ENCODE results near the gene SLAMF7. TPM values are rescaled to one million over a fixed set of nuclear protein-coding genes. Genes with fewer than 3 reads are reported as not detected.

Gene SLAMF7
- total RNA-seq, 3 donors from 2014 or later (not counting 1 experiment from before 2014, with no cell fraction given): 191 to 301 (median 227) TPM

DNA sequence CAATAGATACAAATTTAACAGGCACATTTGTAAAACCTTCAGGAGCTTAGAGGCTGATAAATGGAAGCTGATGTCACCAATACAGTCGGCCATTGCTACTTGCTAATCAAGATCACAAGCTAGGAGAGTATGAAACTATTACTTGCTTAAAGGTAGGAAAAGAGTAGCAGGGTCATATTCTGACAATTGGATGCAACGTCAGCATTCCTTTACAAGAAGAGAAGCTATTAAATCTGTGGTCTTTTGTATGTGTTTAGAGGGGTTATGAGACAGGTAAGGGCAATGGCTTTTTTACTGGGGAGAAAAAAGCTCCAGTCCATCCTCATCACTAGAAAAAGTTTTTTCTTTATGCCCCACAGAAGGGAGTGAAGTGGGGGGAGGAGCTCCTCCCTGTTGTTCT is 15.7 kb upstream of the SLAMF7 start:
- DNase-seq: no peak
- intact Hi-C loops (cut with micrococcal nuclease): no loop called here
- TF ChIP-seq, protein P1, sequence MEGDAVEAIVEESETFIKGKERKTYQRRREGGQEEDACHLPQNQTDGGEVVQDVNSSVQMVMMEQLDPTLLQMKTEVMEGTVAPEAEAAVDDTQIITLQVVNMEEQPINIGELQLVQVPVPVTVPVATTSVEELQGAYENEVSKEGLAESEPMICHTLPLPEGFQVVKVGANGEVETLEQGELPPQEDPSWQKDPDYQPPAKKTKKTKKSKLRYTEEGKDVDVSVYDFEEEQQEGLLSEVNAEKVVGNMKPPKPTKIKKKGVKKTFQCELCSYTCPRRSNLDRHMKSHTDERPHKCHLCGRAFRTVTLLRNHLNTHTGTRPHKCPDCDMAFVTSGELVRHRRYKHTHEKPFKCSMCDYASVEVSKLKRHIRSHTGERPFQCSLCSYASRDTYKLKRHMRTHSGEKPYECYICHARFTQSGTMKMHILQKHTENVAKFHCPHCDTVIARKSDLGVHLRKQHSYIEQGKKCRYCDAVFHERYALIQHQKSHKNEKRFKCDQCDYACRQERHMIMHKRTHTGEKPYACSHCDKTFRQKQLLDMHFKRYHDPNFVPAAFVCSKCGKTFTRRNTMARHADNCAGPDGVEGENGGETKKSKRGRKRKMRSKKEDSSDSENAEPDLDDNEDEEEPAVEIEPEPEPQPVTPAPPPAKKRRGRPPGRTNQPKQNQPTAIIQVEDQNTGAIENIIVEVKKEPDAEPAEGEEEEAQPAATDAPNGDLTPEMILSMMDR (IDR thresholded peaks at IDR 0.05): no peak
- Mint-ChIP-seq H3K4me3 (no peak overlapping the region), H3K4me1 (peaks cover 17 to 22% of the 10 kb centered on the region in 2 donors), H3K27ac (peak overlapping the region; percentile 47 to 88), H3K36me3 (no peaks in the 10 kb centered on the region), H3K27me3 (ENCODE audit: low read depth in 2 of 2) (no peaks in the 10 kb centered on the region), H3K9me3 (no peaks in the 10 kb centered on the region)
- Histone ChIP-seq H3K4me1 (ENCODE audit: control insufficient read depth, insufficient read depth, low read length) (peaks cover 14% of the 10 kb centered on the region), H3K4me3 (ENCODE audit: low read length) (no peak overlapping the region), H3K27me3 (ENCODE audit: control insufficient read depth, insufficient read depth, low read length) (no peaks in the 10 kb centered on the region), H3K36me3 (ENCODE audit: control insufficient read depth, insufficient read depth, low read length) (no peaks in the 10 kb centered on the region), H3K27ac (ENCODE audit: low read length) (no peak overlapping the region), H3K9me3 (ENCODE audit: control insufficient read depth, insufficient read depth, low read length) (no peaks in the 10 kb centered on the region)
- ATAC-seq: no peak
- WGBS (ENCODE audit: insufficient coverage): 94% methylated on average over 2 of the region's 2 CpGs

DNA sequence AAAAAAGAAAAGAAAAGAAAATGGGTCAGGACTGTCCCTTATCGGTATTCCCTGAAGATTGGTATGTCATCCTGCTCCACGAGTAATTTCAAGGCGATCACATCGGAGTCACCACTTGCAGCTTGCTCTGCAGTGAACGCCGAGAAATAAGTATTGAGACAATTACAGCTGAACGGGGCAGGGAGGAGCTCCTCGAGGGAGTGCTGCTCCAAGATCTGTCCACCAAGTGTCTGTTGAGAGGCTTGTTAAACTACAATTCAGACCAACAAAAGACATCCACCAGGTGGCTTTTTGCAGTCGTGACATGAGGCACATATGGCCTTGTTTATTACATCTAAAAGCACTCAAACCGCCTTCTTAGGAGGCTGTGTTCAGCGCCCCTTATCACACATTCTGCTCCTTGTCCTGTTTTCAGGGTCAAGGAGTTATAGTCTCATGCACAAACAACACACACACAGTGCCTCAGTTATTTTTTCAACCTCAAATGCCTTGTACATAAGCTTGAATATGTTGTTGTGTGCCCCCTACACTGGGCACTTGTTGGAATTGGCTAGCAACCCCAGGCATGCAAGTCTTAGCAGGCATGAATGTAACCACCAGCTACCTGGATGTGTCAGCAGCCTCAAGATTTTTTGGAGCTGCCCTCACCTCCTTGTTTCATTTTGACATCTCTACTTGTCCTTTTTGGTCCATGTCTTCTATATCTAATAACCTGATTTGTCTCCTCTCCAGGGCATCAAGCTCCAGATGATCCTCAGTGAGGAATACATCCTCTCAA is 14.4 kb upstream of the SLAMF7 start:
- Mint-ChIP-seq H3K27ac (no peak overlapping the region), H3K27me3 (ENCODE audit: low read depth in 2 of 2) (no peaks in the 10 kb centered on the region)
- WGBS (ENCODE audit: insufficient coverage): 90% methylated on average over 11 of the region's 11 CpGs

DNA sequence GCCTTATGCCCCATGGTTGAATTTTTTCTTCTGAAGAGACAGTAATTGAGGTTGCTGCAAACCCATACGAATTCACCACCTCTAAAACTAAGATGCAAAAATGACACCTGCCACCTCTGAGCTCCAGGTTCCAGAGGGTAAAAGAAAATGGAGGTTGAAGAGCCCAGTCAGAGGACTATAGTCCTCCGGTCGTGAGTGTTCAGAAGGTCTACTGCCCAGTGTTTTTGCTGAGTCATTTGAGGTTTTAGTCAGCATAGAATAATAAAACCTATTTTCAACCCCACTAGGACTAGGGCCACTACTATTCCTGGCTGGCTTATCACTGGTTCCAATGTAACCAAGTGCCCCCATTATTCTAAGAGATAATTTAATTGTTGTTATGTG is 12.9 kb upstream of the SLAMF7 start:
- no peak for DNase-seq
- Histone ChIP-seq H3K9me3 (ENCODE audit: control insufficient read depth, insufficient read depth, low read length) (no peaks in the 10 kb centered on the region), H3K4me3 (ENCODE audit: low read length) (no peak overlapping the region), H3K27ac (ENCODE audit: low read length) (no peak overlapping the region), H3K36me3 (ENCODE audit: control insufficient read depth, insufficient read depth, low read length) (no peaks in the 10 kb centered on the region), H3K27me3 (ENCODE audit: control insufficient read depth, insufficient read depth, low read length) (no peaks in the 10 kb centered on the region), H3K4me1 (ENCODE audit: control insufficient read depth, insufficient read depth, low read length) (peaks cover 14% of the 10 kb centered on the region)
- TF ChIP-seq, protein P1 (IDR thresholded peaks at IDR 0.05): no peak
- no CpG with 5 or more reads among the region's 3 CpGs for WGBS (ENCODE audit: insufficient coverage)
- no peaks in the 10 kb centered on the region for H3K27me3 Mint-ChIP-seq (ENCODE audit: low read depth in 2 of 2)
- H3K27ac Mint-ChIP-seq: no peak overlapping the region
- H3K4me3 Mint-ChIP-seq: no peak overlapping the region
- H3K4me1 Mint-ChIP-seq: peaks cover 16 to 17% of the 10 kb centered on the region in 2 donors
- intact Hi-C loops (cut with micrococcal nuclease): loop anchor here (2.0 kb wide), 1 partner anchor 225 kb away; no protein-coding TSS in a partner anchor
- H3K36me3 Mint-ChIP-seq: no peaks in the 10 kb centered on the region
- no peak for ATAC-seq
- no peaks in the 10 kb centered on the region for H3K9me3 Mint-ChIP-seq

More for the DNA sequence above, 14.4 kb upstream of the SLAMF7 start:
- Histone ChIP-seq H3K27me3 (ENCODE audit: control insufficient read depth, insufficient read depth, low read length) (no peaks in the 10 kb centered on the region), H3K36me3 (ENCODE audit: control insufficient read depth, insufficient read depth, low read length) (no peaks in the 10 kb centered on the region), H3K27ac (ENCODE audit: low read length) (no peak overlapping the region), H3K4me1 (ENCODE audit: control insufficient read depth, insufficient read depth, low read length) (peaks cover 14% of the 10 kb centered on the region), H3K4me3 (ENCODE audit: low read length) (no peak overlapping the region), H3K9me3 (ENCODE audit: control insufficient read depth, insufficient read depth, low read length) (no peaks in the 10 kb centered on the region)
- Mint-ChIP-seq H3K9me3 (no peaks in the 10 kb centered on the region), H3K4me1 (peaks cover 17 to 22% of the 10 kb centered on the region in 2 donors), H3K36me3 (no peaks in the 10 kb centered on the region), H3K4me3 (no peak overlapping the region)
- ATAC-seq (no peak), DNase-seq (no peak)
- TF ChIP-seq, protein P1 (IDR thresholded peaks at IDR 0.05): no peak
- intact Hi-C loops (cut with micrococcal nuclease): no loop called here

Measured in natural killer cell (primary cell).